HG03060 (cell line): ENCODE results near the gene GLP2R.
A peak's percentile ranks its signal among the peaks of the same experiment; 100 is the strongest.

Source experiments
- ATAC-seq: cut with Tn5 transposase; IDR thresholded peaks from one replicate; pipeline ENCODE4 v1.9.1; 2021; ENCODE audit warnings: low read depth, moderate number of reproducible peaks; ENCODE audit not compliant: unreplicated experiment

GLP2R gene

DNA sequence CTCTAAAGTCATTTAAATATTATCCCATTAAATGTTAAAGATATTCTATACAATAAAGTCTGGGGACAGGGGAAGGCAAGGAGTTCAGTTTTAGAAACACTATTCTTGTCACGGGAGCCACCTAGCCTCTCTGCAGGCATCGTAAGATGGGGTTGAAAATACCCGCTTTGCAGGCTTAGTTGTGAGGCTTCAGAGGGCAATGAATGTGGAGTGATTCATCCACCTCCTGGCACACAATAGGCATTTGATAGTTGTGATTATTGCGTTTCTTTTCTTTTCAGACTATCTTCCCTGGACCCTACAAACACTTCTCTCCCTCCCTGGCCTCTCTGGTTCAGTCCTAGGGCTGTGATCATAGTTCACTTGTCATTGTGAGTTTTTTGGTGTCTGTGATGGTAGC, 19.6 kb downstream of the GLP2R start:
- no peak for ATAC-seq

DNA sequence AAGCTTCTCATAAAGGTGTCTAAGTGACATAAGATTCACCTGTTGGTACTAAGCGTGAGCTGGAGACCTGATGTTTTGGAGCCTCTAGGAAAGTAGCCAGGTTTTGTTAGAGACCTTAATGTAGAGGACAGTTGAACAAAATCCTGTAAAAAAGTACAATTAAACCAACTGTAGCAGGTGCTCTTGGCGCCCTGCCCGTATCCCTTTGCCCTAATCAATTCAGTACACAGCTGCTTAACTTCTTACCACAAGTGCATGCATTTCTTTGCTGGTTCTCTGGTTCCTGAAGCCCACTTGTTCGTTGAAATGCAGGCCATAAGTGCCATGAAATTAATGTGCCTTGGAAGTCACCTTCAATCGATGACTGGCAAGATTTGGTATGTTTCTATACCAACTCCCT, 24.4 kb downstream of the GLP2R start:
- no peak for ATAC-seq

GRCh38 chr17:9854255-9854654, 28.5 kb downstream of the GLP2R start:
- ATAC-seq, result no peak

GRCh38 chr17:9855036-9855435, 29.3 kb downstream of the GLP2R start:
- no peak for ATAC-seq

- no peak for ATAC-seq
Observed at GRCh38 chr17:9859781-9860180, 34.1 kb downstream of the GLP2R start.

- ATAC-seq, result no peak
Observed at GRCh38 chr17:9860851-9861250, 35.1 kb downstream of the GLP2R start.

- no peak for ATAC-seq
Observed at GRCh38 chr17:9862220-9862619, 36.5 kb downstream of the GLP2R start.

GRCh38 chr17:9862949-9863348, 37.2 kb downstream of the GLP2R start:
- no peak for ATAC-seq

- ATAC-seq, result no peak
Observed at GRCh38 chr17:9865586-9865985, 39.9 kb downstream of the GLP2R start.

GRCh38 chr17:9868552-9868951, 42.8 kb downstream of the GLP2R start:
- no peak for ATAC-seq

DNA sequence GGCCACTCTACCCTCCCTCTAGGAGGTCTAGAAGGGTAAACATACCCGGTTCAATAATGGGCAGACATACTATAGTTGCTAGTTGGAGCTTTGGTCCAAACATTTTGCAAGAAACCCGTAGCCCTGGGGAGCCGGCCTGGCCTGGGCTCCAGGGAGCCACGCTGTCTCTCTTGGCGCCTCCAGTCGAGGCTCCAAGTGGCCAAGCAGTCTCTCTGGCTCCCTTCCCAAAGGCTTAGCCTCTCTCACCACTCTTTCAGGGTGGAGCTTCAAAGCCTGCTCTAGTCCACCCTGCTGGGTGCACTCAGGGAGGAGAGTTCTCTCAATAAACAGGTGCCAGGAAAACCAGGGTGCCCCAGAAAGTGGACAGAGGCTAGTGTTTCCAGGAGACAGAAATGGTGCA, 47.1 kb downstream of the GLP2R start:
- ATAC-seq, result no peak

GRCh38 chr17:9874722-9875121, 49.0 kb downstream of the GLP2R start:
- ATAC-seq, result no peak

DNA sequence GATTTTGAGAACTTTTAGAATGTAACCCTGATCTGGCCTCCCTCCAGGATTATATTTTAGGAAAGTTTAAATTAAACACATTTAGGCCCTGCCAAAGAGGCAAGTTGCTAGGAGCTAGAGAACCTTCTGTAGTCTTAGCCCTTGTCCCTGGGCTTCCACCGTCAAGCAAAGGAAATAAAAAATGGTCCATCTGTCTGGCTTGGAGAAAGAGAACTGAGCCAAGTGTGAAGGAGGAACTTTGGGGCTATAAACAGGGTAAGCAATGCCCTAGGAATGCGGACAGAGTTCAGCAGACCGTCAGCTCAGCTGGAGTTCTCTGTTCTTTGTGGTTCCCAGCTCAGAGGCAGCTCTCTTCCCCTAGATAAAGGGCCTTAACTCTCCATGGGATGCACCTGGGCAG, 49.7 kb downstream of the GLP2R start:
- no peak for ATAC-seq

- ATAC-seq, result no peak
Observed at GRCh38 chr17:9878356-9878755, 52.6 kb downstream of the GLP2R start.

- ATAC-seq, result no peak
Observed at GRCh38 chr17:9878786-9879525, 53.2 kb downstream of the GLP2R start.

GRCh38 chr17:9880582-9880999, 54.9 kb downstream of the GLP2R start:
- peak; percentile 67 for ATAC-seq

DNA sequence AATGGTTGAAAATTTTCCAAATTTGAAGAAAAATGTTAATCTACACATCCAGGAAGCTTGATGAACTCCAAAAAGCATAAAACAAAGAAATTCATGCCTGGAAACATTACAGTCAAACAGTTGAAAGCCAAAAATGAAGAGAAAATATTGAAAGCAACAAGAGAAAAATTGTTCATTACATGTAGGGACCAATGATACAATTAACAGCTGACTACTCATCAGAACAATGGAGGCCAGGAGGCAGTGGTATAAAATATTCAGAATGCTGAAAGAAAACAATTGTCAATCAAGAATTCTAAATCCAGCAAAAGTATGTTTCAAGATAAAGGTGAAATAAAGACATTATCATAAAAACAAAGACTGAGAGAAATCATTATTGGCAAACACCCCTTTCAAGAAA, 57.7 kb downstream of the GLP2R start:
- no peak for ATAC-seq

- no peak for ATAC-seq
Observed at GRCh38 chr17:9886141-9886930, 60.6 kb downstream of the GLP2R start.

GRCh38 chr17:9887508-9887907, 61.8 kb downstream of the GLP2R start:
- no peak for ATAC-seq

GRCh38 chr17:9890124-9890523, 64.4 kb downstream of the GLP2R start:
- ATAC-seq, result no peak

DNA sequence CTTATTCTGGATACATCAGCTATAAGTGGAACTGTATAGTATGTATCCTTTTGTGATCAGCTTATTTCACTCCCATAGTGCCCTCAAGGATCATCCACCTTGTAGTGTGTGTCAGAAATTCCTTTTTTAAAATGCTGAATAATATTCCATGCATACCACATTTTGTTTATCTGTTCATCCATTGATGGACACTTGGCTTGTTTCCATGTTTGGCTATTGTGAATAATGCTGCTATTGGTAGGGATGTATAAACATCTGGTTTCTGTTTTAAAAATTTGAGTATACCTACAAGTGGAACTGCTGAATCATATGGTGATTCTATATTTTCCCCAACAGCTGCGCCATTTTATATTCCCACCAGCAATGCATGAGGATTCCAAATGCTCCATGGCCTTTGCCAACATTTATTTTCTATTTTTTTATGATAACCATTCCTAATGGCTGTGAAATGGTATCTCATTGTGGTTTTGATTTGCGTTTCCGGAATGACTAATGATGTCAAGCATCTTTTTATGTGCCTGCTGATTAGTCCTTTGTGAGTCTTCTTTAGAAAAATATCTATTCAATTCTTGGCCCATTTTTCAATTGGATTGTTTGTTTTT, 67.8 kb downstream of the GLP2R start:
- no peak for ATAC-seq

DNA sequence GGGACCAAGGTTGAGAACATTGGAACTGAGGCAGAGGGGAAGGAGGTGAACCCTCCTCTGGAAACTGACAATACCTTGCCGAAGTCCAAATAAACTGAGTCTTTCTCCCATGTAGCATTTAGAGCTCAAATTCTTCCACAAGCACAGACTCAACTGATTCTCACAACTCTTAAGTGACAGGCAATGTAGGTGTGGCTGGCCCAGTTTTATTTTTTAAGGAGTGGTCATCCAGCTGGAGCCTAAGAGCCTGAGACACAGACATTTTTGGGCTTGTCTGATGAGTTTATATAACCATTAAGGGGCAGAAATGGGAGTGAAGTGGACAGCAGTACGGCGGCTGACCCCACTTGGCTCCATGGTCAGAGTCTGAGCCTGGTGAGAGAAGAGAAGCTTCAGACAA, 68.5 kb downstream of the GLP2R start:
- no peak for ATAC-seq
